Neural cell (in vitro differentiated cells): ENCODE results near the gene RBM27. TPM values are rescaled to one million over a fixed set of nuclear protein-coding genes. Genes with fewer than 3 reads are reported as not detected.
"Not testable (repeated sequence)": the region's sequence is repeated elsewhere in the genome, so short reads cannot be mapped to it uniquely, and the experiment has no call there.

Experiments used
- H2AFZ ChIP-seq: fragments of 200-600, 300-800 bp; sonication (generic), shearing (Covaris generic); 2 replicates; pipeline ENCODE4 v1.6.0; 2014; ENCODE audit warnings: low read depth, mild to moderate bottlenecking, antibody characterized with exemption, low read length, moderate library complexity
- H3F3A ChIP-seq: fragments of 200-600 bp; shearing (Covaris generic); 2 replicates; pipeline ENCODE4 v1.6.1; 2016; ENCODE audit warnings: mild to moderate bottlenecking, moderate library complexity, mixed read lengths, antibody characterized with exemption, low read length; ENCODE audit not compliant: insufficient read depth, poor library complexity, severe bottlenecking
- H3K27ac ChIP-seq: fragments of 200-600, 300-800 bp; sonication (generic), shearing (Covaris generic); 2 replicates; pipeline ENCODE4 v1.5.1; 2014; ENCODE audit warnings: mild to moderate bottlenecking, low read length, moderate library complexity
- H3K27me3 ChIP-seq: fragments of 300-800, 200-600 bp; sonication (generic), shearing (Covaris generic); 2 replicates; pipeline ENCODE4 v1.6.0; 2014; ENCODE audit warnings: mild to moderate bottlenecking, low read depth, low read length, moderate library complexity; ENCODE audit not compliant: insufficient read depth
- H3K36me3 ChIP-seq: fragments of 300-800, 200-600 bp; sonication (generic), shearing (Covaris generic); 2 replicates; pipeline ENCODE4 v1.5.1; 2014; ENCODE audit warnings: mild to moderate bottlenecking, antibody characterized with exemption, low read length, moderate library complexity; ENCODE audit not compliant: insufficient read depth
- H3K4me2 ChIP-seq: fragments of 300-800, 200-600 bp; sonication (generic), shearing (Covaris generic); 2 replicates; pipeline ENCODE4 v1.6.0; 2014; ENCODE audit warnings: mild to moderate bottlenecking, low read length
- H3K4me3 ChIP-seq: fragments of 300-800, 200-600 bp; sonication (generic), shearing (Covaris generic); 2 replicates; pipeline ENCODE4 v1.5.1; 2014; ENCODE audit warnings: mild to moderate bottlenecking, low read length, moderate library complexity
- H3K79me2 ChIP-seq: fragments of 200-600 bp; shearing (Covaris generic); replicated peaks from 2 replicates; pipeline ENCODE4 v1.6.0; 2014; ENCODE audit warnings: mild to moderate bottlenecking, low read length, moderate library complexity; ENCODE audit not compliant: insufficient read depth
- H3K9ac ChIP-seq: fragments of 300-800, 200-600 bp; sonication (generic), shearing (Covaris generic); 2 replicates; pipeline ENCODE4 v1.6.1; 2016; ENCODE audit warnings: mild to moderate bottlenecking, low read length, mixed read lengths
- H3K9me2 ChIP-seq: fragments of 200-600 bp; shearing (Covaris generic); 2 replicates; pipeline ENCODE4 v1.6.1; 2016; ENCODE audit warnings: mild to moderate bottlenecking, low read length, mixed read lengths; ENCODE audit not compliant: insufficient read depth
- H3K9me3 ChIP-seq: fragments of 200-600, 300-800 bp; sonication (generic), shearing (Covaris generic); 2 replicates; pipeline ENCODE4 v1.6.1; 2016; ENCODE audit warnings: mild to moderate bottlenecking, mixed run types, low read length, moderate library complexity, mixed read lengths
- H4K20me1 ChIP-seq: fragments of 200-600 bp; shearing (Covaris generic); 2 replicates; pipeline ENCODE4 v1.6.1; 2016; ENCODE audit warnings: mild to moderate bottlenecking, mixed run types; ENCODE audit not compliant: insufficient read depth
- EP300 ChIP-seq: fragments of 450-650 bp; conservative IDR thresholded peaks from 2 replicates; pipeline ENCODE4 v1.6.1; 2014; ENCODE audit warnings: antibody characterized with exemption, mild to moderate bottlenecking, moderate library complexity; ENCODE audit not compliant: poor library complexity, severe bottlenecking
- EZH2 ChIP-seq: fragments of 200-600, 300-800 bp; shearing (Covaris generic), sonication (generic); IDR thresholded peaks from 2 replicates; pipeline ENCODE4 v1.6.1; 2014; ENCODE audit warnings: antibody characterized with exemption, low read length, borderline replicate concordance, mild to moderate bottlenecking; ENCODE audit not compliant: insufficient read depth, poor library complexity, severe bottlenecking
- MXI1 ChIP-seq: fragments of 450-650 bp; conservative IDR thresholded peaks from 2 replicates; pipeline ENCODE4 v1.6.1; 2014; ENCODE audit warnings: antibody characterized with exemption, mild to moderate bottlenecking; ENCODE audit not compliant: poor library complexity, severe bottlenecking
- POLR2AphosphoS5 ChIP-seq: IDR thresholded peaks from 2 replicates; pipeline ENCODE4 v1.6.1; 2012
- RAD21 ChIP-seq: fragments of 450-650 bp; conservative IDR thresholded peaks from 2 replicates; pipeline ENCODE4 v1.6.1; 2014; ENCODE audit warnings: antibody characterized with exemption, mild to moderate bottlenecking, moderate library complexity
- SMC3 ChIP-seq: fragments of 450-650 bp; conservative IDR thresholded peaks from 2 replicates; pipeline ENCODE4 v1.6.1; 2014; ENCODE audit warnings: antibody characterized with exemption, mild to moderate bottlenecking, moderate library complexity; ENCODE audit not compliant: poor library complexity
- TAF1 ChIP-seq: IDR thresholded peaks from 2 replicates; pipeline ENCODE4 v1.6.1; 2012; ENCODE audit warnings: low read depth
- polyA plus RNA-seq: library from polyadenylated mRNA; depleted of rRNA; stranded (reverse); fragments of >200 nt; gene quantifications from 2 replicates; pipeline ENCODE4 v1.2.3, GENCODE V29; 2014
- TF ChIP-seq, protein P1 (sequence below): fragments of 450-650 bp; IDR thresholded peaks from 2 replicates; pipeline ENCODE4 v1.5.1; 2014; ENCODE audit warnings: antibody characterized with exemption, mild to moderate bottlenecking, moderate library complexity; ENCODE audit not compliant: poor library complexity, severe bottlenecking

RBM27 gene
- polyA plus RNA-seq, 1 donor from 2014 or later = 23.2 TPM

GRCh38 chr5:146192571-146193043, 10.8 kb upstream of the RBM27 start:
- Histone ChIP-seq H2AFZ (no peak overlapping the region), H3K4me3 (no peak overlapping the region), H3K4me2 (no peak overlapping the region), H3K9ac (no peak overlapping the region), H3K9me2 (no peaks in the 10 kb centered on the region), H3F3A (no peaks in the 10 kb centered on the region), H4K20me1 (no peaks in the 10 kb centered on the region), H3K9me3 (no peaks in the 10 kb centered on the region), H3K79me2 (no peaks in the 10 kb centered on the region), H3K27me3 (no peaks in the 10 kb centered on the region), H3K36me3 (no peaks in the 10 kb centered on the region), H3K27ac (no peak overlapping the region)
- TF ChIP-seq POLR2AphosphoS5 (no peak), TAF1 (no peak), SMC3 (no peak), RAD21 (no peak)
- TF ChIP-seq, protein P1, sequence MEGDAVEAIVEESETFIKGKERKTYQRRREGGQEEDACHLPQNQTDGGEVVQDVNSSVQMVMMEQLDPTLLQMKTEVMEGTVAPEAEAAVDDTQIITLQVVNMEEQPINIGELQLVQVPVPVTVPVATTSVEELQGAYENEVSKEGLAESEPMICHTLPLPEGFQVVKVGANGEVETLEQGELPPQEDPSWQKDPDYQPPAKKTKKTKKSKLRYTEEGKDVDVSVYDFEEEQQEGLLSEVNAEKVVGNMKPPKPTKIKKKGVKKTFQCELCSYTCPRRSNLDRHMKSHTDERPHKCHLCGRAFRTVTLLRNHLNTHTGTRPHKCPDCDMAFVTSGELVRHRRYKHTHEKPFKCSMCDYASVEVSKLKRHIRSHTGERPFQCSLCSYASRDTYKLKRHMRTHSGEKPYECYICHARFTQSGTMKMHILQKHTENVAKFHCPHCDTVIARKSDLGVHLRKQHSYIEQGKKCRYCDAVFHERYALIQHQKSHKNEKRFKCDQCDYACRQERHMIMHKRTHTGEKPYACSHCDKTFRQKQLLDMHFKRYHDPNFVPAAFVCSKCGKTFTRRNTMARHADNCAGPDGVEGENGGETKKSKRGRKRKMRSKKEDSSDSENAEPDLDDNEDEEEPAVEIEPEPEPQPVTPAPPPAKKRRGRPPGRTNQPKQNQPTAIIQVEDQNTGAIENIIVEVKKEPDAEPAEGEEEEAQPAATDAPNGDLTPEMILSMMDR = no peak

DNA sequence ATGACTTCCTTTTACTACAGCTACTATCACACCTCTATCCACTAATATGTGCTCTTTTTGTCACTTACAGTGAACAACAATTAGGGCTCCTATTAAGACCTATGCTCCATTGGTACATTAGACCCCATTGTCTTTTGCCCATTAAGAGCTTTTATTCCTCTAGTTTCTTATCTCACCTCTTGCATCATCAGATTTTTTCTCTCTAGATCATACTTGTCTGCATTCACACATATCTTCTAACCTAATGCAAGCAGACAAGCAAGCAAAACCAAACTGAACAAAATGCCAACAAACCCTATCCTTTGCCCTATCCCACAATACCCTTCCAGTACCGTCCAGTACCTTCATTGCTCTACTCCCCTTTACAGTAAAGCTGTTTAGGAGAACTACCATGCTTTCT, 10.1 kb upstream of the RBM27 start:
- H3K27me3 ChIP-seq = no peaks in the 10 kb centered on the region
- no peak overlapping the region for H3K9ac ChIP-seq
- no peak overlapping the region for H3K27ac ChIP-seq
- H3K9me2 ChIP-seq = no peaks in the 10 kb centered on the region
- no peaks in the 10 kb centered on the region for H4K20me1 ChIP-seq
- TF ChIP-seq SMC3 (no peak), EP300 (no peak)
- H2AFZ ChIP-seq = no peak overlapping the region
- no peak overlapping the region for H3K4me3 ChIP-seq
- H3F3A ChIP-seq = no peaks in the 10 kb centered on the region
- H3K4me2 ChIP-seq = no peak overlapping the region
- no peaks in the 10 kb centered on the region for H3K79me2 ChIP-seq
- no peaks in the 10 kb centered on the region for H3K9me3 ChIP-seq
- H3K36me3 ChIP-seq = no peaks in the 10 kb centered on the region

GRCh38 chr5:146194997-146195396, 8.4 kb upstream of the RBM27 start:
- not testable (repeated sequence) for H3K27me3 ChIP-seq, H2AFZ ChIP-seq, H3K36me3 ChIP-seq, H3K9ac ChIP-seq, H3K27ac ChIP-seq, H3K79me2 ChIP-seq, H3K4me2 ChIP-seq, H3K9me3 ChIP-seq, H3F3A ChIP-seq, H4K20me1 ChIP-seq, H3K4me3 ChIP-seq, H3K9me2 ChIP-seq

- Histone ChIP-seq H3K9ac (no peak overlapping the region), H3K4me3 (no peak overlapping the region), H3F3A (no peaks in the 10 kb centered on the region), H2AFZ (no peak overlapping the region), H3K9me3 (no peaks in the 10 kb centered on the region), H3K79me2 (no peaks in the 10 kb centered on the region), H3K4me2 (no peak overlapping the region), H3K27me3 (no peaks in the 10 kb centered on the region), H4K20me1 (no peaks in the 10 kb centered on the region), H3K9me2 (no peaks in the 10 kb centered on the region), H3K27ac (no peak overlapping the region), H3K36me3 (no peaks in the 10 kb centered on the region)
- TF ChIP-seq EP300 (no peak), MXI1 (no peak), EZH2 (no peak), SMC3 (no peak), TAF1 (no peak)
These were observed 6.9 kb upstream of the RBM27 start for GRCh38 chr5:146196459-146197048.
